HepG2 (cell line): ENCODE measurements around the gene RNF40. TPM values are rescaled to one million over a fixed set of nuclear protein-coding genes. Genes with fewer than 3 reads are reported as not detected.

Experiments used
- ARNT2 ChIP-seq: sonication (generic); formaldehyde crosslinking; IDR thresholded peaks from 2 replicates; pipeline ENCODE4 v1.8.0; 2022; ENCODE audit warnings: mild to moderate bottlenecking, low read depth, missing genetic modification reagents, moderate library complexity
- EED ChIP-seq: sonication (generic); formaldehyde crosslinking; IDR thresholded peaks from 2 replicates; pipeline ENCODE4 v1.5.0; 2020; ENCODE audit warnings: mild to moderate bottlenecking, missing genetic modification reagents
- FOXM1 ChIP-seq: sonication (generic); formaldehyde crosslinking; IDR thresholded peaks from 2 replicates; pipeline ENCODE4 v1.5.0; 2020; ENCODE audit warnings: missing genetic modification reagents
- FOXP1 ChIP-seq, 2 experiments: fragments of 450-650 bp in 1 of 2; IDR thresholded peaks; 2 replicates each; pipeline ENCODE4 v1.6.1; 2017 to 2018; ENCODE audit warnings: antibody characterized with exemption in 1 of 2
- LBX2 ChIP-seq: sonication (generic); formaldehyde crosslinking; IDR thresholded peaks from 2 replicates; pipeline ENCODE4 v1.5.0; 2020; ENCODE audit warnings: missing genetic modification reagents, mild to moderate bottlenecking, borderline replicate concordance
- MEIS1 ChIP-seq: sonication (generic); formaldehyde crosslinking; IDR thresholded peaks from 2 replicates; pipeline ENCODE4 v1.9.0; 2021; ENCODE audit warnings: mild to moderate bottlenecking, missing genetic modification reagents, moderate library complexity, borderline replicate concordance
- NFE2L1 ChIP-seq: sonication (generic); formaldehyde crosslinking; IDR thresholded peaks from 2 replicates; pipeline ENCODE4 v1.4.0; 2020; ENCODE audit warnings: missing genetic modification reagents, mild to moderate bottlenecking, borderline replicate concordance
- NONO ChIP-seq, 2 experiments: fragments of 450-650 bp in 1 of 2; sonication (generic) in 1 of 2; formaldehyde crosslinking in 1 of 2; IDR thresholded peaks in 1 of 2; conservative IDR thresholded peaks in 1 of 2; 2 replicates each; pipeline versions ENCODE4 v1.6.1 to v1.8.0; 2017 to 2022; ENCODE audit warnings: mild to moderate bottlenecking in 1 of 2, missing genetic modification reagents in 1 of 2, moderate library complexity in 1 of 2
- POGZ ChIP-seq: sonication (generic); formaldehyde crosslinking; IDR thresholded peaks from 2 replicates; pipeline ENCODE4 v1.4.0; 2020; ENCODE audit warnings: mild to moderate bottlenecking, missing genetic modification reagents
- POLR2A ChIP-seq, 2 experiments: IDR thresholded peaks; 2 replicates each; pipeline ENCODE4 v1.6.1; 2011; ENCODE audit warnings: low read depth in 2 of 2, low read length in 2 of 2, mild to moderate bottlenecking in 1 of 2, moderate library complexity in 1 of 2; ENCODE audit not compliant: insufficient read depth in 1 of 2
- PRDM15 ChIP-seq: sonication (generic); formaldehyde crosslinking; IDR thresholded peaks from 2 replicates; pipeline ENCODE4 v1.4.0; 2020; ENCODE audit warnings: missing genetic modification reagents
- RBM39 ChIP-seq: fragments of 200-400 bp; formaldehyde crosslinking; IDR thresholded peaks from one replicate; pipeline ENCODE4 v1.6.1; 2018; ENCODE audit warnings: antibody characterized with exemption, mild to moderate bottlenecking, low read depth, low read length; ENCODE audit not compliant: poor library complexity, severe bottlenecking
- TFAP4 ChIP-seq: sonication (generic); IDR thresholded peaks from 2 replicates; pipeline ENCODE4 v1.6.1; 2016; ENCODE audit warnings: low read depth, borderline replicate concordance
- ZNF33B ChIP-seq: sonication (generic); formaldehyde crosslinking; IDR thresholded peaks from 2 replicates; pipeline ENCODE4 v1.5.1; 2020; ENCODE audit warnings: mild to moderate bottlenecking, missing genetic modification reagents
- ZNF619 ChIP-seq: sonication (generic); formaldehyde crosslinking; IDR thresholded peaks from 2 replicates; pipeline ENCODE4 v1.4.0; 2020; ENCODE audit warnings: mild to moderate bottlenecking, missing genetic modification reagents
- ZNF674 ChIP-seq: sonication (generic); formaldehyde crosslinking; IDR thresholded peaks from 2 replicates; pipeline ENCODE4 v1.5.0; 2020; ENCODE audit warnings: low read depth, mild to moderate bottlenecking, missing genetic modification reagents
- ZNF678 ChIP-seq: sonication (generic); formaldehyde crosslinking; IDR thresholded peaks from 2 replicates; pipeline ENCODE4 v1.4.0; 2020; ENCODE audit warnings: mild to moderate bottlenecking, missing genetic modification reagents
- ZNF75D ChIP-seq: sonication (generic); formaldehyde crosslinking; IDR thresholded peaks from 2 replicates; pipeline ENCODE4 v1.8.1; 2023; ENCODE audit warnings: missing genetic modification reagents, mild to moderate bottlenecking, borderline replicate concordance
- ZSCAN21 ChIP-seq: sonication (generic); formaldehyde crosslinking; IDR thresholded peaks from 2 replicates; pipeline ENCODE4 v1.8.0; 2022; ENCODE audit warnings: mild to moderate bottlenecking, missing genetic modification reagents, moderate library complexity, borderline replicate concordance
- polyA plus RNA-seq, 8 experiments: library from polyadenylated mRNA; depleted of rRNA in 3 of 8; stranded (reverse) in 7 of 8; unstranded in 1 of 8; fragments of >200 nt; fragmentation: Illumina TruSeq in 4 of 8; extraction: Trizol in 4 of 8; gene quantifications; 2 replicates each; pipeline versions ENCODE4 v1.2.1 to v1.2.3, GENCODE V29; 2011 to 2016; ENCODE audit warnings: low read depth in 4 of 8, missing spikeins in 1 of 8, mixed read lengths in 1 of 8; ENCODE audit not compliant: insufficient read depth in 1 of 8
- total RNA-seq, 5 experiments: library from RNA; depleted of rRNA; stranded (reverse); fragments of >200 nt; fragmentation: Illumina TruSeq; extraction: Trizol; gene quantifications; 2 replicates each; pipeline ENCODE4 v1.2.3, GENCODE V29; 2016; ENCODE audit warnings: low read depth in 1 of 5
- TF ChIP-seq, protein P1 (sequence below): fragments of 450-650 bp; IDR thresholded peaks from 2 replicates; pipeline ENCODE4 v1.6.1; 2016
- TF ChIP-seq, protein P2 (sequence below): sonication (generic); formaldehyde crosslinking; IDR thresholded peaks from 2 replicates; pipeline ENCODE4 v1.4.0; 2020; ENCODE audit warnings: mild to moderate bottlenecking, missing genetic modification reagents

The RNF40 gene
- total and polyA plus RNA-seq, 2 of the 13 experiments (the other 11 are each of a cell fraction or from before 2014, with no cell fraction given), result 84.0 to 85.6 TPM

GRCh38 chr16:30777591-30778297, 15.6 kb downstream of the RNF40 start (continued):
- TF ChIP-seq MEIS1 (CRISPR knock-in tag) (0 out of 2 replicates have a peak, but pooled peaks have one; percentile 6), ARNT2 (CRISPR knock-in tag) (no peak), NONO (IDR thresholded peaks at IDR 0.05) (no peak), NONO (CRISPR knock-in tag; conservative IDR thresholded peaks at IDR 0.05) (peak; percentile 36; the same call in 1 of the 2 replicates), EED (no peak), ZNF33B (CRISPR knock-in tag) (no peak), ZNF619 (no peak), POLR2A (IDR thresholded peaks at IDR 0.05; ENCODE audit: insufficient read depth in 1 of 2, low read depth in 2 of 2, low read length in 2 of 2) (peak; percentile 20 to 51; a peak in 3 of 4 replicates), LBX2 (CRISPR knock-in tag) (no peak), ZNF674 (no peak), RBM39 (peak; percentile 45), FOXP1 (IDR thresholded peaks at IDR 0.05) (no peak), FOXP1 (CRISPR knock-in tag; IDR thresholded peaks at IDR 0.05) (no peak), NFE2L1 (CRISPR knock-in tag) (no peak), ZNF75D (no peak), ZNF678 (CRISPR knock-in tag) (no peak), ZSCAN21 (0 out of 2 replicates have a peak, but pooled peaks have one; percentile 32), POGZ (CRISPR knock-in tag) (no peak), FOXM1 (no peak), TFAP4 (peak; percentile 24; the same call in 1 of the 2 replicates), PRDM15 (peak; percentile 33; the same call in 1 of the 2 replicates)
- TF ChIP-seq, protein P1, sequence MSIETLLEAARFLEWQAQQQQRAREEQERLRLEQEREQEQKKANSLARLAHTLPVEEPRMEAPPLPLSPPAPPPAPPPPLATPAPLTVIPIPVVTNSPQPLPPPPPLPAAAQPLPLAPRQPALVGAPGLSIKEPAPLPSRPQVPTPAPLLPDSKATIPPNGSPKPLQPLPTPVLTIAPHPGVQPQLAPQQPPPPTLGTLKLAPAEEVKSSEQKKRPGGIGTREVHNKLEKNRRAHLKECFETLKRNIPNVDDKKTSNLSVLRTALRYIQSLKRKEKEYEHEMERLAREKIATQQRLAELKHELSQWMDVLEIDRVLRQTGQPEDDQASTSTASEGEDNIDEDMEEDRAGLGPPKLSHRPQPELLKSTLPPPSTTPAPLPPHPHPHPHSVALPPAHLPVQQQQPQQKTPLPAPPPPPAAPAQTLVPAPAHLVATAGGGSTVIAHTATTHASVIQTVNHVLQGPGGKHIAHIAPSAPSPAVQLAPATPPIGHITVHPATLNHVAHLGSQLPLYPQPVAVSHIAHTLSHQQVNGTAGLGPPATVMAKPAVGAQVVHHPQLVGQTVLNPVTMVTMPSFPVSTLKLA, result no peak
- TF ChIP-seq, protein P2, sequence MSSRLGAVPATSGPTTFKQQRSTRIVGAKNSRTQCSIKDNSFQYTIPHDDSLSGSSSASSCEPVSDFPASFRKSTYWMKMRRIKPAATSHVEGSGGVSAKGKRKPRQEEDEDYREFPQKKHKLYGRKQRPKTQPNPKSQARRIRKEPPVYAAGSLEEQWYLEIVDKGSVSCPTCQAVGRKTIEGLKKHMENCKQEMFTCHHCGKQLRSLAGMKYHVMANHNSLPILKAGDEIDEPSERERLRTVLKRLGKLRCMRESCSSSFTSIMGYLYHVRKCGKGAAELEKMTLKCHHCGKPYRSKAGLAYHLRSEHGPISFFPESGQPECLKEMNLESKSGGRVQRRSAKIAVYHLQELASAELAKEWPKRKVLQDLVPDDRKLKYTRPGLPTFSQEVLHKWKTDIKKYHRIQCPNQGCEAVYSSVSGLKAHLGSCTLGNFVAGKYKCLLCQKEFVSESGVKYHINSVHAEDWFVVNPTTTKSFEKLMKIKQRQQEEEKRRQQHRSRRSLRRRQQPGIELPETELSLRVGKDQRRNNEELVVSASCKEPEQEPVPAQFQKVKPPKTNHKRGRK (CRISPR knock-in tag), result no peak
